Testis (tissue), 3 donors: ENCODE data around the gene XYLB. TPM values are rescaled to one million over a fixed set of nuclear protein-coding genes. Genes with fewer than 3 reads are reported as not detected.

Experiments
- DNase-seq: peaks from one replicate; pipeline ENCODE4 v3.0.0-alpha.2; 2019
- H3K27ac ChIP-seq, 2 donors: fragments of 200-600 bp; sonication (generic); one replicate each; pipeline ENCODE4 v1.5.1; 2019
- H3K27me3 ChIP-seq: fragments of 200-600 bp; sonication (generic); one replicate; pipeline ENCODE4 v1.5.1; 2019
- H3K36me3 ChIP-seq: fragments of 200-600 bp; sonication (generic); one replicate; pipeline ENCODE4 v1.5.1; 2017; ENCODE audit warnings: low read depth; ENCODE audit errors: missing control alignments
- H3K4me1 ChIP-seq: fragments of 200-600 bp; sonication (generic); one replicate; pipeline ENCODE4 v1.5.1; 2019
- H3K4me3 ChIP-seq, 2 donors: fragments of 200-600 bp; sonication (generic); one replicate each; pipeline ENCODE4 v1.5.1; 2017 to 2019
- H3K9me3 ChIP-seq: fragments of 200-600 bp; sonication (generic); one replicate; pipeline ENCODE4 v1.5.1; 2017
- POLR2A ChIP-seq: fragments of 450-650 bp; IDR thresholded peaks from one replicate; pipeline ENCODE4 v1.6.1; 2017; ENCODE audit warnings: antibody characterized with exemption, mild to moderate bottlenecking, moderate library complexity
- WGBS, 2 donors: methylation state at CpG; one replicate each; pipeline ENCODE4 v1.1.5; 2018; 5-methylcytosine and 5-hydroxymethylcytosine counted together
- intact Hi-C: fragments of 100-400 bp; cut with DNase I; formaldehyde crosslinking; loops from one replicate; pipeline ENCODE4 v1.15.1; 2023; ENCODE audit warnings: low total_unique reads
- polyA plus RNA-seq: library from polyadenylated mRNA; stranded (reverse); fragments of 350-450 nt; fragmentation: Illumina TruSeq; extraction: RNeasy Lipid Tissue Mini Kit (QIAGEN cat#74804); gene quantifications from one replicate; pipeline ENCODE4 v1.2.3, GENCODE V29; 2014; ENCODE audit warnings: low read depth, low replicate concordance; ENCODE audit not compliant: insufficient read depth
- total RNA-seq, 2 donors: library from RNA; depleted of rRNA; stranded (reverse); fragments of >200 nt; gene quantifications; one replicate each; pipeline ENCODE4 v1.2.3, GENCODE V29; 2016
- TF ChIP-seq, protein P1 (sequence below), 3 experiments: fragments of 450-650 bp in 2 of 3; fragments of 200-600 bp in 1 of 3; sonication (generic) in 1 of 3; IDR thresholded peaks; one replicate each; pipeline ENCODE4 v1.5.1; 2016 to 2019; ENCODE audit warnings: antibody characterized with exemption in 3 of 3, mild to moderate bottlenecking in 2 of 3, moderate library complexity in 1 of 3

The XYLB gene
- total and polyA plus RNA-seq, 3 donors from 2014 or later = 1.7 to 12.4 (median 5.9) TPM

DNA sequence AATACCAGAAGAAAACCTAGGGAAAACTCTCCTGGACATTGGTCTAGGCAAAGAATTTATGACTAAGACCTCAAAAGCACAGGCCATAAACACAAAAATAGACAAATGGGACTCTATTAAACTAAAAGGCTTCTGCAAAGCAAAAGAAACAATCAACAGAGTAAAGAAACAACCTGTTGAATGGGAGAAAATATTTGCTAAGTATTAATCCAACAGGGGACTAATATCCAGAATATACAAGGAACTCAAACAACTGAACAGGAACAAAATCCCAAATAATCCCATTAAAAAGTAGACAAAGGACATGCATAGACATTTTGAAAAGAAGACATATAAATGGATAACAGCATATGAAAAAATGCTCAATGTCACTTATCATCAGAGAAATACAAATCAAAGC is 100.2 kb downstream of the XYLB start:
- Histone ChIP-seq H3K9me3 (no peaks in the 10 kb centered on the region), H3K27ac (no peak overlapping the region), H3K36me3 (no peaks in the 10 kb centered on the region), H3K4me1 (peaks cover 4% of the 10 kb centered on the region), H3K4me3 (no peak overlapping the region), H3K27me3 (no peaks in the 10 kb centered on the region)
- no peak for DNase-seq
- TF ChIP-seq POLR2A = no peak
- TF ChIP-seq, protein P1, sequence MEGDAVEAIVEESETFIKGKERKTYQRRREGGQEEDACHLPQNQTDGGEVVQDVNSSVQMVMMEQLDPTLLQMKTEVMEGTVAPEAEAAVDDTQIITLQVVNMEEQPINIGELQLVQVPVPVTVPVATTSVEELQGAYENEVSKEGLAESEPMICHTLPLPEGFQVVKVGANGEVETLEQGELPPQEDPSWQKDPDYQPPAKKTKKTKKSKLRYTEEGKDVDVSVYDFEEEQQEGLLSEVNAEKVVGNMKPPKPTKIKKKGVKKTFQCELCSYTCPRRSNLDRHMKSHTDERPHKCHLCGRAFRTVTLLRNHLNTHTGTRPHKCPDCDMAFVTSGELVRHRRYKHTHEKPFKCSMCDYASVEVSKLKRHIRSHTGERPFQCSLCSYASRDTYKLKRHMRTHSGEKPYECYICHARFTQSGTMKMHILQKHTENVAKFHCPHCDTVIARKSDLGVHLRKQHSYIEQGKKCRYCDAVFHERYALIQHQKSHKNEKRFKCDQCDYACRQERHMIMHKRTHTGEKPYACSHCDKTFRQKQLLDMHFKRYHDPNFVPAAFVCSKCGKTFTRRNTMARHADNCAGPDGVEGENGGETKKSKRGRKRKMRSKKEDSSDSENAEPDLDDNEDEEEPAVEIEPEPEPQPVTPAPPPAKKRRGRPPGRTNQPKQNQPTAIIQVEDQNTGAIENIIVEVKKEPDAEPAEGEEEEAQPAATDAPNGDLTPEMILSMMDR (IDR thresholded peaks at IDR 0.05) = no peak
- intact Hi-C loops = no loop called here

DNA sequence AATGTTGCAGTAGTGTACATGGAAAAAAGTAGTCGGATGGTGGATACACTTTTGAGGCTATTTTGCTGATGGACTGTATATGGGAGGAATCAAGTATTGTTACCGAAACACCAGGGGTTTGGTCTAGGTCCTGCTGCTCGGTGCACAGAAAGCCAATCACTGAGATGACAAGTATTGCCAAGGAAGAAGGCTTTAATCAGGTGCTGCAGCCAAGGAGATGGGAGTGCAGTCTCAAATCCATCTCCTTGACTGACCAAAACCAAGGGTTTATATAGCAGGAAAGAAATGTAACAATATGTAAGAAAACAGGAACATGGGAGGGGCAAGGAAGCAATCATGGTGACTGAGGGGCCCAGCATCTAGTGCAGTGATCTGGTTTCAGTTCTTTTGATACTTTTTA is 104.3 kb downstream of the XYLB start:
- peaks cover 13% of the 10 kb centered on the region for H3K4me1 ChIP-seq
- peak overlapping the region in 1 of 2 donors; percentile 47 for H3K27ac ChIP-seq
- intact Hi-C loops = no loop called here
- 63 to 71% methylated on average over 3 of the region's 3 CpGs for WGBS, 2 donors
- H3K4me3 ChIP-seq = no peak overlapping the region
- H3K9me3 ChIP-seq = no peaks in the 10 kb centered on the region
- H3K27me3 ChIP-seq = no peaks in the 10 kb centered on the region
- no peak for TF ChIP-seq POLR2A
- TF ChIP-seq, protein P1 (IDR thresholded peaks at IDR 0.05) = no peak
- H3K36me3 ChIP-seq = no peaks in the 10 kb centered on the region
- DNase-seq = peak; percentile 55

DNA sequence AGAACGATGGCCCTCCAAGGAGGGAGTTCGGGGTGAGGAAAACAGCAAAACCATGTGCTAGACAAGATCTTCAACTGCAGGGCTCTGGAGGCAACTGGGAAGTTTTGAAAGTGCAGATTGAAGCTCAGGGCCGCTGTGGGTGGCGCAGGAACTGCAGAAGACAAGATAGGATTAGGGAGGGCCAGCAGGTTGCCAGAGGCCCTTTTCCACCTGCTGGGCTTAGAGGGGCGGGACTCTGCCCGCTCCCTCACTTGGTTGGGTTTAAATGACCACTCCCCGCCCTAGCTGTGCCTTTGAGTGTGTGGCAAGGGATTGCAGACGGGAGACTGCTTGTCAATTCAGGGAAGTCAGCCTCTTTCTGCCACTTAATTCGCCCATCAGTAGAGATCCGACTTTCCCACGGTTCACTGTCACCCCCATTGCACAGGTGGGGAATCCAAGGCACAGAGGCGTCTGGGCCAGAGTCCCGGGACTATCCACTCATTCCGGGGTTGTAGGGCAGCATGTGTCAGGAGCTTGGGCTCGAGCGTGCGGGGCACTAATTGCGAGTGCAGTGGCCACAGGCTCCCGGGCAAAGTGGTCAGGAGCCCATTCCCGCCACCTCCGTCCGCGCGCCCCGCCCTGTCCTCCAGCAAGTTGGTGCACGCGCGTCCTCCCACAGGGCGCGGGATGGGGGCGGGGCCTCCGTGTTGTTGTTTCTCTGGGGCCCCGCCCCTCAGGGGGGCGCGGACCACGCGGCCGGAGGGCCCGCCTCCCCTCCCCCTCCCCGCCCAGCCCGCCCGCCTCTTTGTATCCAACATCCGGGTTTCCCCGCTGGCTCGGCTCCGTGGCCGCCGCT is 106.7 kb downstream of the XYLB start, which contains the start of gene ACVR2B:
Gene ACVR2B (plus strand): TSS at position 816 of the 838 bp plus-strand sequence. CDS start 433 bp downstream, outside the sequence.
- H3K4me3 ChIP-seq = peak within 1 kb of the TSS; percentile 89 to 90
- 8 to 31% methylated on average over 12 to 44 of the region's 48 CpGs for WGBS, 2 donors
- intact Hi-C loops = no loop called here

DNA sequence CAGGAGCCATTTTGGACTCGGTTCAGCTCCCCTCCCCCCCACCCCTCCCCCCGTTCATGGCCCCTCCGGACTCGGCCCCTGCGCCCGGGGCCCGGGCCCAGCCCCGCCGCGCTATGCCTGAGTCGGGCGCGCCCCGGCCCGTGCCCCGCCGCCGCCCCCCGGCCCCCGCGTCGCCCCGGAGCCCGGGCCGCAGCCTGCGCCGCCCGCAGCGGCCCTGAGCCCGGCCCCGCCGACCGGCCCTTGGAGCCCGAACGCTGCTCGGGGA is 107.3 kb downstream of the XYLB start:
- Histone ChIP-seq H3K9me3 (no peaks in the 10 kb centered on the region), H3K27ac (peak overlapping the region in 1 of 2 donors; percentile 95), H3K36me3 (no peaks in the 10 kb centered on the region), H3K4me1 (peaks cover 39% of the 10 kb centered on the region), H3K27me3 (no peaks in the 10 kb centered on the region), H3K4me3 (peak overlapping the region; percentile 89 to 90)
- 4% methylated on average over 5 of the region's 36 CpGs; no CpG with 5 or more reads in 1 of the 2 donors for WGBS, 2 donors
- no peak for DNase-seq
- TF ChIP-seq, protein P1 (IDR thresholded peaks at IDR 0.05) = no peak
- no peak for TF ChIP-seq POLR2A
- intact Hi-C loops = no loop called here

More for the DNA sequence above, 106.7 kb downstream of the XYLB start, which contains the start of gene ACVR2B:
- peak; percentile 96 for DNase-seq
- H3K27ac ChIP-seq = peak within 1 kb of the TSS; percentile 94 to 95
- H3K27me3 ChIP-seq = no peaks in the 10 kb centered on the region
- TF ChIP-seq POLR2A = no peak
- TF ChIP-seq, protein P1 (IDR thresholded peaks at IDR 0.05) = no peak
- H3K4me1 ChIP-seq = peaks cover 35% of the 10 kb centered on the region
- no peaks in the 10 kb centered on the region for H3K36me3 ChIP-seq
- H3K9me3 ChIP-seq = no peaks in the 10 kb centered on the region
